Erythroblast (primary cell): ENCODE results near the gene FNDC3B.

ENCODE experiments used
- GATA1 ChIP-seq: IDR thresholded peaks from 2 replicates; pipeline ENCODE4 v1.6.1; 2011; ENCODE audit warnings: low read depth, mild to moderate bottlenecking, control low read depth, low read length, moderate library complexity
- POLR2A ChIP-seq: IDR thresholded peaks from 2 replicates; pipeline ENCODE4 v1.6.1; 2011; ENCODE audit warnings: mild to moderate bottlenecking, low read length

GRCh38 chr3:172367205-172368105 is 328.1 kb downstream of the FNDC3B start:
- TF ChIP-seq POLR2A (no peak), GATA1 (no peak)
